K562 (cell line): Measurements from ENCODE around the gene FAM83G. TPM values are rescaled to one million over a fixed set of nuclear protein-coding genes. Genes with fewer than 3 reads are reported as not detected.

Experiments
- ATAC-seq: fragments of 200-7000 bp; cut with Tn5 transposase; 3 replicates; pipeline ENCODE4 v1.9.1; 2020; ENCODE audit warnings: moderate library complexity
- BruUV-seq: library from RNA; stranded (reverse); fragments of 400-500 nt; replicated peaks from 2 replicates; lab custom pipeline; 2021; lab: Mats Ljungman, UMichigan
- CTCF ChIA-PET: fragments of 300-600 bp; formaldehyde crosslinking; extraction: SDS; loops from one replicate; lab custom pipeline; 2021; ENCODE audit warnings: low intra/inter-chr PET ratio; lab: Yijun Ruan, JAX
- POLR2A ChIA-PET: fragments of 300-600, 350-650 bp; sonication (Branson Sonifier 250); formaldehyde crosslinking; extraction: SDS; loops from one replicate; lab custom pipeline; 2021; ENCODE audit warnings: antibody characterized with exemption, inconsistent platforms; lab: Yijun Ruan, JAX
- DNase-seq, 4 experiments: peaks; one replicate each; pipeline versions ENCODE4 v3.0.0 to v3.0.0-alpha.2; 2011 to 2018; ENCODE audit warnings: low spot score in 3 of 4, mixed read lengths in 3 of 4; ENCODE audit errors: extremely low read depth in 1 of 4
- FAIRE-seq: peaks from 2 replicates; lab custom pipeline; 2011; peaks lifted over from hg19 to GRCh38; lab: Jason Lieb, UNC
- H2AFZ ChIP-seq: 2 replicates; pipeline ENCODE4 v1.6.0; 2011; ENCODE audit warnings: low read depth, low read length, control low read depth, inconsistent platforms
- H3K27ac ChIP-seq: fragments of 200-600 bp; 3 replicates; pipeline ENCODE4 v1.8.0; 2011; ENCODE audit warnings: low read depth, mild to moderate bottlenecking, control low read depth, inconsistent platforms, low read length, moderate library complexity, mixed read lengths; ENCODE audit errors: extremely low read depth
- H3K27me3 ChIP-seq, 2 experiments: fragments of 300-600 bp in 1 of 2; 2 replicates in 1 of 2; 3 replicates in 1 of 2; pipeline versions ENCODE4 v1.6.0 to v1.8.0; 2011; ENCODE audit warnings: inconsistent platforms in 2 of 2, low read length in 2 of 2, mild to moderate bottlenecking in 1 of 2, mixed read lengths in 1 of 2, moderate library complexity in 1 of 2; ENCODE audit not compliant: control insufficient read depth in 2 of 2, insufficient read depth in 2 of 2
- H3K36me3 ChIP-seq: fragments of 300-600 bp; 3 replicates; pipeline ENCODE4 v1.8.0; 2011; ENCODE audit warnings: mild to moderate bottlenecking, low read length, inconsistent platforms; ENCODE audit not compliant: control insufficient read depth, insufficient read depth
- H3K4me1 ChIP-seq, 2 experiments: fragments of 200-600 bp in 1 of 2; replicated peaks in 1 of 2; 2 replicates in 1 of 2; 3 replicates in 1 of 2; pipeline versions ENCODE4 v1.5.1 to v1.8.0; 2011; ENCODE audit warnings: inconsistent platforms in 2 of 2, low read length in 2 of 2, mild to moderate bottlenecking in 1 of 2, mixed read lengths in 1 of 2, moderate library complexity in 1 of 2; ENCODE audit not compliant: control insufficient read depth in 2 of 2, insufficient read depth in 2 of 2
- H3K4me2 ChIP-seq: 2 replicates; pipeline ENCODE4 v1.6.1; 2011; ENCODE audit warnings: low read length, control low read depth, inconsistent platforms, mixed read lengths; ENCODE audit not compliant: insufficient read depth
- H3K4me3 ChIP-seq: fragments of 200-600 bp; sonication (generic), shearing (Covaris generic); 2 replicates; pipeline ENCODE4 v1.5.1; 2016; ENCODE audit warnings: control low read depth, inconsistent platforms
- H3K79me2 ChIP-seq: fragments of 200-600 bp; 3 replicates; pipeline ENCODE4 v1.8.0; 2011; ENCODE audit warnings: low read length, inconsistent platforms; ENCODE audit not compliant: control insufficient read depth, insufficient read depth
- H3K9ac ChIP-seq, 2 experiments: 2 replicates each; pipeline versions ENCODE4 v1.6.0 to v1.6.1; 2011; ENCODE audit warnings: low read depth in 2 of 2, low read length in 2 of 2, control low read depth in 1 of 2, inconsistent platforms in 1 of 2, mild to moderate bottlenecking in 1 of 2, mixed read lengths in 1 of 2; ENCODE audit not compliant: insufficient read depth in 1 of 2
- H3K9me1 ChIP-seq: one replicate; pipeline ENCODE4 v1.6.0; 2011; ENCODE audit warnings: inconsistent platforms, mild to moderate bottlenecking, low read length, moderate library complexity; ENCODE audit not compliant: control insufficient read depth, insufficient read depth
- H3K9me3 ChIP-seq: replicated peaks from 2 replicates; pipeline ENCODE4 v1.5.1; 2011; ENCODE audit warnings: low read depth, low read length, inconsistent platforms; ENCODE audit not compliant: control insufficient read depth, insufficient read depth
- H4K20me1 ChIP-seq: replicated peaks from 2 replicates; pipeline ENCODE4 v1.6.1; 2011; ENCODE audit warnings: low read length, inconsistent platforms, mixed read lengths; ENCODE audit not compliant: control insufficient read depth, insufficient read depth
- EP400 ChIP-seq: fragments of 450-650 bp; IDR thresholded peaks from 2 replicates; pipeline ENCODE4 v1.6.1; 2017; ENCODE audit warnings: antibody characterized with exemption, mild to moderate bottlenecking, moderate library complexity
- PML ChIP-seq: IDR thresholded peaks from 2 replicates; pipeline ENCODE4 v1.6.1; 2012; ENCODE audit warnings: low read length, inconsistent platforms
- WGBS: fragments of 100-300 bp; shearing (Covaris generic); methylation state at CpG from one replicate; pipeline ENCODE4 v1.1.6; 2016; ENCODE audit warnings: low coverage, mixed read lengths; ENCODE audit not compliant: insufficient coverage; ENCODE audit errors: missing lambda C conversion rate; 5-methylcytosine and 5-hydroxymethylcytosine counted together
- in situ Hi-C: fragments of 300-500 bp; cut with MboI; formaldehyde crosslinking; loops from 4 replicates; pipeline ENCODE4 v1.15.0; 2018; ENCODE audit warnings: inconsistent platforms, mixed read lengths
- intact Hi-C: fragments of 100-400 bp; cut with micrococcal nuclease; formaldehyde crosslinking; loops from 2 replicates; pipeline ENCODE4 v1.14.2; 2022
- polyA plus RNA-seq, 8 experiments: library from polyadenylated mRNA; depleted of rRNA in 4 of 8; stranded (reverse) in 5 of 8; unstranded in 3 of 8; fragments of >200 nt; fragmentation: Nextera tagmentation in 2 of 8; fragmentation: Illumina TruSeq in 1 of 8; extraction: Ambion mirVana in 2 of 8; extraction: Trizol in 1 of 8; gene quantifications; 2 replicates each; pipeline versions ENCODE4 v1.2.1 to v1.2.3, GENCODE V29; 2011 to 2014; ENCODE audit warnings: inconsistent platforms in 1 of 8, missing spikeins in 1 of 8
- total RNA-seq, 7 experiments: library from RNA; depleted of rRNA in 6 of 7; stranded (reverse); fragments of >200 nt in 6 of 7; fragmentation: Illumina TruSeq in 2 of 7; extraction: Trizol in 2 of 7; gene quantifications; 2 replicates each; pipeline versions ENCODE4 v1.2.1 to v1.2.3, GENCODE V29; 2011 to 2021; ENCODE audit warnings: low replicate concordance in 1 of 7
- TF ChIP-seq, protein P1 (sequence below): fragments of 250-450 bp; sonication (Bioruptor Pico); IDR thresholded peaks from 2 replicates; pipeline ENCODE4 v1.4.0; 2020; ENCODE audit warnings: mild to moderate bottlenecking, moderate library complexity

The FAM83G gene
- total and polyA plus RNA-seq, 9 of the 15 experiments (the other 6 are each of a cell fraction or from before 2014, with no cell fraction given) = 0.04 to 10.3 (median 4.5) TPM; not detected in 1

DNA sequence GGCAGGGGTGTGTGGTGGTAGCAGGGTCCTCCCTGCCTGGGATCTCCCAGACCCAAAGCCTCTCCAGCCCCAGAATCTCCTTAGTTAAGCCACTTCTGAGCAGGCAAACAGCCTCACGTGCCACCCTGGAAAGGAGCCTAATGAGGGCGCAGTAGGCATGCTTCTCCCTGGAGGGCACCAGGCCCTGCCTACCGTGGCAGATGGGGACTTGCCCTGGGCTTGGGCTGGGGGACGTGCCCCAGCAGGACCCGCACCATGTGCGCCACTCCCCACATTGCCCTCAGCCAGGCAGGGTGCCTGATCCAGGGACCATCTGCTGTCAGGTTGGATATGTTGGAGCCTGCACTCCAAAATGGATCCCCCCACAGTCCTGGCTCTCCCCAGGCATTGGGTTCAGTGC lies 14.2 kb downstream of the FAM83G start:
- no peaks in the 10 kb centered on the region for H3K9me3 ChIP-seq
- ChIA-PET POLR2A (no interaction called here), CTCF (no interaction called here)
- no TSS peak for BruUV-seq
- H3K4me2 ChIP-seq = no peak overlapping the region
- H3K36me3 ChIP-seq = peaks cover 10% of the 10 kb centered on the region; the same call in 1 of the 3 replicates
- H3K79me2 ChIP-seq = 0 out of 3 replicates have a peak, but pooled peaks cover 3% of the 10 kb centered on the region
- in situ Hi-C loops (no loop called here), intact Hi-C loops (no loop called here)
- no peaks in the 10 kb centered on the region for H3K9me1 ChIP-seq
- H3K27me3 ChIP-seq = no peaks in the 10 kb centered on the region
- no peak for FAIRE-seq
- no peak for DNase-seq
- peaks cover 5% of the 10 kb centered on the region; the same call in 1 of the 2 replicates for H4K20me1 ChIP-seq
- H3K27ac ChIP-seq = no peak overlapping the region
- no peak overlapping the region for H3K4me3 ChIP-seq
- no peak overlapping the region for H3K9ac ChIP-seq
- peaks cover 0 to 15% of the 10 kb centered on the region in 2 experiments; a peak in 2 of 5 replicates for H3K4me1 ChIP-seq
- 87% methylated on average over 3 of the region's 6 CpGs for WGBS
- no peak for TF ChIP-seq PML
- no peak overlapping the region for H2AFZ ChIP-seq
- ATAC-seq = no peak

DNA sequence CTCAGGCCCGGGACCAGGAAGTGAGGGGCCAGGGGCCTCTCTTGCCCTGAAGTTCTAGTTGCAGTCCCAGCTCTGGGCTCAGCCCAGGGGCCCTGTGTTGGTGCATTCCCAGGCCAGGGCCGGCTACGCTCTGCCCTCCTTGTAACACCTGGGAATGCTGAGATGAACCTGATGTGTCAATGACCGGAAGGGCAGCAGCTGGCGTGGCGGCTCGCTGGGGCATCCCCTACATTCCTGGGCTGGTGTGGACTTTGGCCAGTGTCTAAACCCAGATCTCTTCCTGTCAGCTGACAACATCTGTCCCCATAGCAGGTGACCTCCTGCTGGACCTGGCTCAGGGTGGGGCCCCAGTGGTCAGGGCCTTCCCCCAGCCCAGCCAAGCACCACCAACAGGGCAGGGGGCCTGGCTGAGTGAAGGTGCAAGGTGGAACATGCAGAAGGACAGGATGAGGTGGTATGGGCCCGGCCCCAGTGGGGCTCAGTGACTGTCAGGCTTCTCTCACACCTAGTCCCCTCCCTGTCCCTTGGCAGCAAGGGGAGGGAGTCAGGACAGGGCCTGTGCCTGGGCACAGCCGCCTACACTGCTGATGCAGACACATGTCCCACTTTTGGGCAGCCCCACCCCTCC lies 15.9 kb downstream of the FAM83G start:
- no TSS peak for BruUV-seq
- peaks cover 0 to 15% of the 10 kb centered on the region in 2 experiments; a peak in 2 of 5 replicates for H3K4me1 ChIP-seq

More for the DNA sequence above, 15.9 kb downstream of the FAM83G start:
- no peak overlapping the region for H2AFZ ChIP-seq
- no peak for TF ChIP-seq EP400
- TF ChIP-seq, protein P1, sequence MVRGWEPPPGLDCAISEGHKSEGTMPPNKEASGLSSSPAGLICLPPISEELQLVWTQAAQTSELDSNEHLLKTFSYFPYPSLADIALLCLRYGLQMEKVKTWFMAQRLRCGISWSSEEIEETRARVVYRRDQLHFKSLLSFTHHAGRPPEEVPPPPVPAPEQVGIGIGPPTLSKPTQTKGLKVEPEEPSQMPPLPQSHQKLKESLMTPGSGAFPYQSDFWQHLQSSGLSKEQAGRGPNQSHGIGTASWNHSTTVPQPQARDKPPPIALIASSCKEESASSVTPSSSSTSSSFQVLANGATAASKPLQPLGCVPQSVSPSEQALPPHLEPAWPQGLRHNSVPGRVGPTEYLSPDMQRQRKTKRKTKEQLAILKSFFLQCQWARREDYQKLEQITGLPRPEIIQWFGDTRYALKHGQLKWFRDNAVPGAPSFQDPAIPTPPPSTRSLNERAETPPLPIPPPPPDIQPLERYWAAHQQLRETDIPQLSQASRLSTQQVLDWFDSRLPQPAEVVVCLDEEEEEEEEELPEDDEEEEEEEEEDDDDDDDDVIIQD (CRISPR knock-in tag) = no peak
- ATAC-seq (no peak), FAIRE-seq (no peak), DNase-seq (no peak)
- no peak overlapping the region for H3K4me3 ChIP-seq
- 90% methylated on average over 8 of the region's 9 CpGs for WGBS
- no peak overlapping the region for H3K27ac ChIP-seq
- peaks cover 5% of the 10 kb centered on the region; the same call in 1 of the 2 replicates for H4K20me1 ChIP-seq
- no peak overlapping the region for H3K9ac ChIP-seq
- peaks cover 13% of the 10 kb centered on the region; the same call in 1 of the 3 replicates for H3K36me3 ChIP-seq
- CTCF ChIA-PET = no interaction called here
- no peaks in the 10 kb centered on the region for H3K79me2 ChIP-seq
- in situ Hi-C loops = no loop called here
- intact Hi-C loops = no loop called here
- no peaks in the 10 kb centered on the region for H3K9me3 ChIP-seq
- H3K27me3 ChIP-seq = no peaks in the 10 kb centered on the region
- POLR2A ChIA-PET = no interaction called here
- H3K9me1 ChIP-seq = no peaks in the 10 kb centered on the region
- no peak overlapping the region for H3K4me2 ChIP-seq
